ENCODE measurements around the gene DOCK4.

- TF ChIP-seq POLR2A (IDR thresholded peaks at IDR 0.05) (no peak), CTCF (IDR thresholded peaks at IDR 0.05) (no peak)
Measured at GRCh38 chr7:111892588-111892987, 313.6 kb downstream of the DOCK4 start.

Measured in testis (tissue), 2 donors.